GM18858 (cell line): ENCODE data around the gene CALHM2.
"Not testable (repeated sequence)": the region's sequence is repeated elsewhere in the genome, so short reads cannot be mapped to it uniquely, and the experiment has no call there.

Experiments
- ATAC-seq: cut with Tn5 transposase; IDR thresholded peaks from one replicate; pipeline ENCODE4 v1.9.1; 2021; ENCODE audit not compliant: unreplicated experiment

Gene CALHM2

GRCh38 chr10:103419101-103419500 lies 33.1 kb downstream of the CALHM2 start:
- no peak for ATAC-seq

- no peak for ATAC-seq
Observed at GRCh38 chr10:103417601-103418000, 34.6 kb downstream of the CALHM2 start.

- not testable (repeated sequence) for ATAC-seq
Observed at GRCh38 chr10:103417148-103417469, 35.1 kb downstream of the CALHM2 start.

GRCh38 chr10:103416436-103417147 lies 35.6 kb downstream of the CALHM2 start:
- ATAC-seq, result no peak

GRCh38 chr10:103415581-103415980 lies 36.6 kb downstream of the CALHM2 start:
- no peak for ATAC-seq

GRCh38 chr10:103413564-103413963 lies 38.6 kb downstream of the CALHM2 start:
- ATAC-seq, result no peak

- ATAC-seq, result no peak
Observed at GRCh38 chr10:103397191-103397825, 54.9 kb downstream of the CALHM2 start.

GRCh38 chr10:103396789-103397087 lies 55.4 kb downstream of the CALHM2 start:
- ATAC-seq, result no peak
